ENCODE results near the gene FMNL3.

FMNL3 gene

DNA sequence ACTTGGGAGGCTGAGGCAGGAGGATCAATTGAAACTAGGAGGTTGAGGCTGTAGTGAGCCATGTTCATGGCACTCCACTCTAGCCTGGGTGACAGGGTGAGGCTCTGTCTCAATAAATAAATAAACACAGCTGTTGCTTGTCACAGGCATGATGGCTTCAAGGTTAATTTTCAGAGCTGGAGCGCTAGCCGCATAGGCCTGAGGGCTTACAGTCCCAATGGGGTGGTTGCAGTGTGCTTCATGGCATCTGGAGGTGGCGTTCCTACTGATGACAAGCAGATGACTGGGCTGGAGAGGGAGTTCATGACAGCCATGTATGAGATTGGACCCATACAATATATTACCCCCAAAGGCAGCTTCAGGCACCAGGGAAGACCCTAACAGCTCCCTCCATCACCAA lies 1.6 kb upstream of the FMNL3 start:
- DNase-seq (ENCODE audit: low spot score): no peak

DNA sequence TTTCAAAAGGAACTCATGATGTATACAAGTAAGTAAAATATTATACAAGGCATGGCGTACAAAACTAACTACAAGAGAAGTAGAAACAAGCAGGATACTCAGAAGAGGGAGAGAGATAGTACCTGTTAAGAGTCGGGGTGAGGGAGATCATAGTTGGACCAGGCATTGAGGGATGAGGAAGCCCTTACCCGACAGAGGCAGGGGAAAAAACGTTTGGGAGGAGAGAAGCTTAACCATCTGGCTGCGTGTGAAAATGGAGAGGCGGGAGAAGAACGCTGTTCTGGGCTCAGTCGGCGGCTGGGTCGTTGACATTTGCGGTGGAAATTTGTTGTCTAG lies 575 bp upstream of the FMNL3 start:
- DNase-seq (ENCODE audit: low spot score): no peak

DNA sequence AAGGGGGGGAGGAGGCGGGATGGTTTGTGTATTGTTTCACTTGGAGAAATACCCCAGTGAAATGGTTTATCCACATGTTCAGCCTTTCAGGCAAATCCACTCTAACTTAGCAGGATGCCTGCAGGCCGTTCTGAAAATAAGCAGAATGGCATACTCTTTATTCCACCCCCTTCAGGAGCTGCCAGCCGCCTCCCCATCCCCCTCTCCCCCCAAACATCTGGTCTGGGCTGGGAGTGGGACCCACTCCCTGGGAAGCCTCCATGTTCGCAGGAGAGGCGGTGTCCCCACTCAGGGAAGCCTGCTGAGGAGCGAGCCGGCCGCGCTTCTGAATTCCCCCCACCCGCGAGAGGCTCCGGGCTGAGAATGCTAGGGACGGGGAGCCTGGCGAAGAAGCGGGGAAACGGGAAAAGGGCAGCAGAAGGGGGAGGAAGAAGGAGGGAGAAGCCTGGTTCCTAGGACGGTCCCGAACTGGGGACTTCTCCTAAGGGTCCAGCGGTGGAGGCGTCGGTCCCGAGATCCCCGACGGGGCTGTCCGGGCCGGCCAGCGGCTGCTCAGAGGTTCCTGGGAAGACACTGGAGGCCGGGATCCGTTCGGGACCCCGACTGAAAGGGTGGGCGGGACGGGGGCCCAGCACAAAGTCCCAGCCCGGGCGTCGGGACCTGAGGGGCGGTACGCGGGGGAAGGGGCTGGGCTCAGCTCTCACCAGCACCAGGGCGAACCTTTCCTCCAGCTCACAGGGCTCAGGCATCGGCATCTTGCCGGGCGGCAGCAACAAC lies 666 bp downstream of the FMNL3 start:
- peak; percentile 41 for DNase-seq (ENCODE audit: low spot score)

DNA sequence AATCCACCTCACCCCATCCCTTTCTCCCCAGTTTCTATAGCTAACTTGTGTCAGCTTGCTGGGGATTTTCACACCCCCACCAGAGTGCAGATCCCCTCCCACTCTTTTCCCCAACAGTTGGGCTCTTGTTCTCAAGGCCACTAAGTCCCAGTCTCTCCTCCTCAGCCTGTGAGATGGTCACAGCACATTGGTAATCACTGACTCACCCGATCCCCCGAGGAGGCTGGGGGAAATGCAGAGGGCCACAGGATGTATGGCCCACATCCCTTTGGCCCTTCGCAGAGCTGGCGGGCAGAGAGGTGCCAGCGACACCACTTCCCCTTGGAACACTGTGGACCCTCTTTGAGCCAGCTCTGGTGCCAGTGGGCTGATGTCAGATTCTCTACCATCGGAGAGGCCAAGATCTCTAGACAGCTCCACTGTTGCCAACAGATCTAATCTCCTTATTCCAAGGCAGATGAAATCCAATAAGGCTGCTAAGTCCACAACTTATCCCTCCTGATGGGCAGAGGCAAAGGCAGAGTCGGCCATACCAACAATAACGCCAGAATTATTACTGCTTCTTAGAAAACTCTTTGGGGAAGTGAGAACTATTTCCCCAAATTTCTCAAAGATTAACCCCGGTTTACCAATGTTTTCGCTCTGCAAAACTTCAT lies 1.6 kb downstream of the FMNL3 start:
- peak; percentile 57 for DNase-seq (ENCODE audit: low spot score)

DNA sequence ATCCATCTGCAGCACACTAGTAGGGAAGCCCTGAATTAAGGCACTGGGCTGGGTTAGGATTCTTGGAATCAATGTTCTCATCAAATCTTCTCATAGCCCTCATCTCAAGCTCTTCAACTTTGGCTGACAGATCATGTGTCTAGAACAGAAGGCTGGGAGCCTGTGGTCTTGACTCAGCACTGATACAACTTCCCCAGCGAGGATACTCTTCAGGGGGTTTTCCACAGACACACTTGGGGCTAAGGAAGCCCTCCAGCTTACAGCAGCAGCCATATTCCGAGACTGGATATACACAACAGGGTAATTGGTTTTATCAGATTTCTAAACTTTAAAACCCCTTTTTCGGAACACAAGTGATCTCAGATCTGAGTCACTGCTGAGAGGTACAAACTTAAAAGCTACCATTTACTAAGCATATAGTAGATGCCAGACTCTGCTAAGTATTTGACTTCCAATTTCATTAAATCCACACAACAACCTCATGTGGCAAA lies 3.5 kb downstream of the FMNL3 start:
- DNase-seq (ENCODE audit: low spot score): peak; percentile 28

DNA sequence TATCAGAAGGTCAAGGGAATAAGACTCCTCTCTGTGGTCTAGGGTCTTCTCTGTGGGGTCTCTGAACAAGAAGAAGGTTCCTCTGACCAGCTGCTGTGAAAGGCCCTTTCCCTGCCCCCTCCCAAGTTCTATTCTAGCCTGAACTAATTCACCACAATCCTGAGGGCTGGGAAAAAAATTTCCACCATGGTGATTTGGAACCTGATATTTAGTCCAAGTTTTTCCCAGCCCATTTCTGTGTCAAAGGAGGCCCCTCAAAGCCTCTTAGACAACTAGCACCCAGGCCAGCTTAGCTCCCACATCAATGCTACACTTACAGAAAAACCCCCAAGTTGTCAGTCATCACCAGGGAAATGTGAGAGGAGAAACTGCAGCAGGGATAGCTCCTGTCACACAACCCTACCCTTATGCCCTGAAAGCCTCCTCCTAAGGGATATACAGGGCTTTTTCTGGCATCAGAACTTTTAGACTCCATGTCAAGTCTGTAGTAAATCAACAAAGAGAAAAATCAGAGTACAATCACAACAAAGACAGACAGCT lies 4.5 kb downstream of the FMNL3 start:
- DNase-seq (ENCODE audit: low spot score): no peak

DNA sequence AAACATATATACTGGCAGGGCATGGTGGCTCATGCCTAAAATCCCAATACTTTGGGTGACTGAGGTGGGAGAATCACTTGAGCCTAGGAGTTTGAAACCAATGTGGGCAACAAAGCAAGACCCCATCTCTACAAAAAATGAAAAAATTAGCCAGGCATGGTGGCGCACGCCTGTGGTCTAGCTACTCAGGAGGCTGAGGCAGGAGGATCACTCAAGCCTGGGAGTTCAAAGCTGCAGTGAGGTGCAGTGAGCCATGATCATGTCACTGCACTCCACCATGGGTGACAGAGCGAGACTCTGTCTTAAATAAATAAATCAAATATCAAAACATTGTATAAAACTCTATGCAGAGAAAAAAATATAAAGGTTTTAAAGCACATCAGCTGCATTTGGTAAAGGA lies 5.2 kb downstream of the FMNL3 start:
- DNase-seq (ENCODE audit: low spot score): no peak

DNA sequence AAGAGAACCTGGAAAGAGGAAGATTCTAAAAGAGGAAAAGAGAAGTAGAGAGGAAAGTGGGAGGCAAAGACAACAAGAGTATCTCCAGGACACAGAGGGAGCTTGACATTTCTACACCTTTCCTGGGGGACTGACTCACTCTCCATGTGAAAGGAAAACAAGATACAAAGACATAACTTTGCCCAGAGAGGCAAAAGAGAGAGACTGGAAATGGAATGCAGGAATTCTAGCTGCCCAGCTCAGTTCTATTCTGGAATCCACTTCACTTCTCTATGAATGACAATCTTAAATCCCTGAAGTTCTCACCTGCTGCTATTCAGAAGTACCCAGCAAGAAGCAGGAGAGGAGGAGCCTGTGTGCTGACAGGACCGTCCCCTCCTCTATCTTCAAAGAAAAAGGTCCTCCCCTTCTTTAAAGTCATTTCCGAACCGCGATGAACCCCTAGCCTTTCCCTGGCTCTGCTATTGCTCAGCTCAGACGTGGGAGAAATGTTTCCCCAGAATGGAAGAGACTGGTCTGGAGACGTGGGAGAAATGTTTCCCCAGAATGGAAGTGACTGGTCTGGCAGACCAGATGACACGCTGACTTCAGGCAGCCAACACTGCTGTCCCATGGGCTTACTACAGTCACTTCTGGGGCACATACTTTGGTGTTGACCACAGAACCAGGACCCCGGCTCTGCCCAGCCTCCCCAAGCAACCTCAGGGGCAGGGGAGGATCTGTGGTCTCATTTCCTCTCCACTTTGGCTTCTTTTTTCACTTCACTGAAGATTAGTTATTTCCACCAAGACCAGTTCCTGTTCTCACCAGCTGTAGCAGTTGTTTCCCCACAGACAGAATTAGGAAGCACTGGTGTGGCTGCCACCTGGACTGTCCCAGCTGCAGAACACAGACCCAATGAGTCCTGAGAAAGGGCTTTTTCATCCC lies 8.3 kb downstream of the FMNL3 start:
- peak; percentile 56 for DNase-seq (ENCODE audit: low spot score)

DNA sequence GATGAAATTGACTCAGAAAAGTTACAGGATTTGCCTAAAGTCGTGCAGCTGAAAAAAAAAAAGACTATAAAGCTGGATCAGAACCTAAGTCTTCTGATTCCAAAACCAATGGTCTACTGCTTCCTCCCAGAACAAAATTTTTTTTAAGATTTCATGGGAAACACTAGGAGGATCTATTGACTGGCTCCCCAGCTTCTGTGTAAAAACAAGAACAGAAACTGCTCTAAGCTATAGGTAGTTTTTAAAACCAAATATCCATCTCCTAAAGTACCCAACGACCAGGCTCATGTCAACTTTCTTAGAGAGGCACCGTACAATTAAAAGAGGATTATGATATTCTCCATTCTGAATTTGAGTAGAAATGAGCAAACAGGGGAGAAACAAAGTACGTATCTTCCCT lies 9.4 kb downstream of the FMNL3 start:
- no peak for DNase-seq (ENCODE audit: low spot score)

DNA sequence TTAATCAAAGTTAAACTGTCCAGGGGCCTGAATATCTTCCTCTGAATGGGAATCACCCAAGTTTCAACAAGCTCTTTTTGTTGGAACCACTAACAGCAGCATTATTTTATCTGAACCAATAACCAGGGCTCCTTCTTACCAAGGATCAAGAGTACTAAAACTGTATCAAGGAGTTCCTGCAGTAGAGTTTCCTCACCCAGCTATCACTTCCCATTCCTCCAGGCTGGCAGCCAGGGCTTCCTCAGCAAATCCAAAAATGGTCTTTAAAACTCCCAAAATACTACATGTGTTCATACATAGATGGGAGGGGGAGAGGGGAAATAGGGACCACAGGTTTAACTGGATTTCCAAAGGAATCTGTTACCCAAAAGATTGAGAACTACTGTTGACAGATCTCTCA lies 10.5 kb downstream of the FMNL3 start:
- no peak for DNase-seq (ENCODE audit: low spot score)

DNA sequence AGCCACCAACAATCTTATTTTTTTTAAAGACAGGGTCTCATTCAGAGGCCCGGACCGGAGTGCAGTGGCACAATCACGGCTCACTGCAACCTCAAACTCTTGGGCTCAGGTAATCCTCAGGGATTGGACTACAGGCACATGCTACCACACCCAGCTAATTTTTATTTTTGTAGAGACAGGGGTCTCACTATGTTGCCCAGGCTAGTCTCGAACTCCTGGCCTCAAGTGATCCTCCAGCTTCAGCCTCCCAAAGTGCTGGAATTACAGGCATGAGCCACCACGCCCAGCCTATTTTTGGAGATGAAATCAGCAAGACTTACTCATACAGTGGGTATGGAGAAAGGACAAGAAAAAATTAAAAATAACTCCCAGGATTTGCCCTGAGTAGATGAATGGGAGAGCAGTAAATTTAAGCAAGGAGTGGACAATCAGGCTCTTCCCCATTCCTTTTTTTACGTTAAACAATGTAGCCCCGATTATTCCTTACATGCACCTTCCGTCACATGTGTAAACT lies 13.2 kb downstream of the FMNL3 start:
- DNase-seq (ENCODE audit: low spot score): peak; percentile 41

DNA sequence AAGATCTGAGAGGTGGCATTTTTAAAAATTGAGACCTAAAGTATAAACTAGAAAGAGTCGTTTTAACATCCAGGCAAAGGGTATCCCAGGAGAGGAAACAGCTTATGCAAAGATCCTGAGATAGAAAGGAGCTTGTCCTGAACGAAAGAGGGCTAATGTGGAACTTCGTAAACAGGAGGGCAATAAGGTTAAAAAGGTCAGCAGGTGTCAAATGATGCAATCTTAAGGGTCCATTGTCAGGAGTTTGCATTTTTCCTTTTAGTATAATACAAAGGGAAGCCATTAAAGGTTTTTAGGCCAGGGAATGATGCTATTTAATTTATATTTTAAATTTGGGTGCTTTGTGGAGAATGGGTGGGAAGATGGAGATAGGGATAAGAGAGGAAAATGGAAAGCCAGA lies 14.4 kb downstream of the FMNL3 start:
- no peak for DNase-seq (ENCODE audit: low spot score)

DNA sequence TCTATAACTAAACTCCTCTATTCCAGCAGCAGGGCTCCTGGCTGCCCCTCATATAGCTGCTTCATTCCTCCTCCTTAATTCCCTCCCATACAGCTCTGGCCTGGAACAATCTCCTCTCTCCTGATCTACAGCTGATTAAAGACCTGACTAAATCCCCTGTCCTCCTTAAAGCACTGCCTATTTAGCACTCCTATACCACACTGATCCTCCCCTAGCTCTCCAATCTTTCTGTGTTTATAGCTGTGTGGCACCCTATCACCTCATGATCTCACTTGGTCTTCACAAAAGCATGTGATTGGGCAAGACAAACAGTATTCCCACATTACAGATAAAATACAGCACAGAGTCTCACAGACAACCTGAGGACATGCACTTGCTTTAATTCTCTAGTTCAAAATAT lies 17.4 kb downstream of the FMNL3 start:
- DNase-seq (ENCODE audit: low spot score): no peak

DNA sequence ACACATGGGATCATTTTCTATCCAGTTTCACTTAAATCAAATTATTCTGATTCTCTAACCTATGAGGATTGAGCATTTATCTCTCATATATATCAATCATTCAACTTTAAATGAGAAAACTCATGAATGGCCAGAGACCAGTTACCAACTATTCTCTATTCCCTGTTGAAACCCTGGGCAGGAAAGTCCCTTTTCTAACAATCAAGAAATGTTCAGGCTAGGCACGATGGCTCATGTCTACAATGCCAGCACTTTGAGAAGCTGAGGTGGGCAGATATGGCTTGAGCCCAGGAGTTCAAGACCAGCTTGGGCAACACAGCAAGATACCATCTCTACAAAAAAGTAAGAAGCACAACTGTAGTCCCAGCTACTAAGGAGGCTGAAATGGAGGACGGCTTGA lies 18.0 kb downstream of the FMNL3 start:
- DNase-seq (ENCODE audit: low spot score): no peak

DNA sequence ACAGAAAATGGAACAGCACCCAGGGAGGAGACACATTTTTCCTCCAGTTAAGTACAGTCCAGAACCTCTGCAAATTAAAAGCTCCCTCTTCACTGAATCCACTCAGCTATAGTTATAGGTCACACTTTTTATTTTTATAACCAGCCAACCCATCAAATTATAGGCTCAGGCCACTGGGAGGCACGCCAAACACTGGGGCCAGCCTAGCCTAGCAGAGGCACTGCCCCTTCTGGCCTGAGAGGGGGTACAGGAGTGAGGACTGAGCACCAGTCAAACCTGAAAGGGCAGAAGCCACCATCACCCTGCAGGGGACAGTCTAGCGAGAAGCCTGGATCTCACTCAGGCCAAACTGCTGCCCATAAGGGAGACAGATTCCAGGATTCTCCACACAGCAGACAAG lies 19.3 kb downstream of the FMNL3 start:
- no peak for DNase-seq (ENCODE audit: low spot score)

DNA sequence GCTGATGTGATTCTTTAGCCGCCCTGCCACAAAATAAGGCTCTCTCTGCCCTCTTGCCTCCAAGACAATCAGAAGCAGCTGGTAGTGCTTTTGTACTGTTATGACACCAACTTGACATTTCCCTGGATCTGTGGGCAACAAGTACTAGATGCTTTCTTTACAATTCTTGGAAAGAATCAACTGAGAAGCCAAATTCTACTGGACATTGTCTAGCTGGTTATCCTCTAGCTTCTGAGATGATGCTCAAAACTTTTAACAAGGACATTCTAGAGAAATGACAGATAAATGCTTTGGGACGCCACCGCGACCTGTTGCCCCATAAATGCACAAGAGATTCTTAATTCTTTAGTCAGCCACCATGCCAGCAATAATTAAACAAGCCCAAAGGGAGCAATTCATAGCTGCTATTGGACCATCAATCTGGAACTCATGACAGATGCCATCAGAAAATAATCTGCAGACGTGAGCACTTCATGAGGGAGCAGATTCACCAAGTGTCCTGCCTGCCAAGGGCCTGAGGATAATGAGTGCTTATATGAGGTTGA lies 22.8 kb downstream of the FMNL3 start:
- DNase-seq (ENCODE audit: low spot score): no peak

DNA sequence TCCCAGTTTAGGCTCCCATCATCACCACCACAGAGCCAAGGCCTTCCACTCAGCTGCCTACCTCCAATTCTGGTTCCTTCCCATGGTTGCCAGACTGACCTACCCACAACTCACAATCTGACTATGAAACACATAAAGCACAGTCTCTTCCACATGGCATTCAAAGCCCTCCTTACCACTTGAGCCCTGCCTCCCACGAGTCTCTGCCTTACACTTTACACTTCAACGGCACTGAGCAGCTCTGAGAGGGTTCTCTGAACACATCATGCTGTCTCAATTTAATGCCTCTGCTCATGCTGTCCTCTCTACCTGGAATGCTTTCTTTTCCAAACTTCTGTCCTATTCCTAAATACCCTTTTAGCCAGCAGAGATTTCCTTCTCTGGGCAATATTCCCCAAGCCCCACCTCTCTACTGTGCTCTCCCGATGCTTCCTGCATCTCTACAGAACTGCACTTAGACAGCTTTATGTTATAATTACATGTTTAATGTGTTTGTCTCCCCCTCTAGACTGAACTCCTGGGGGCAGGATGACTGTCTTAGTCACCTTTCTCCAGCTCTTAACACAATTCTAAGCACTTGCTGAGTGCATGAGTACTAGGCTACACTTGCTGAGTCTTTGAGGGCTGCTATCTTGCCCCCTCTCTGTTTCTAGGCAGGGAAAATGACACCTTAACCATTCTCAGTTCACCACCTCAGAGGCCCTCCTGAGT lies 23.5 kb downstream of the FMNL3 start:
- no peak for DNase-seq (ENCODE audit: low spot score)

DNA sequence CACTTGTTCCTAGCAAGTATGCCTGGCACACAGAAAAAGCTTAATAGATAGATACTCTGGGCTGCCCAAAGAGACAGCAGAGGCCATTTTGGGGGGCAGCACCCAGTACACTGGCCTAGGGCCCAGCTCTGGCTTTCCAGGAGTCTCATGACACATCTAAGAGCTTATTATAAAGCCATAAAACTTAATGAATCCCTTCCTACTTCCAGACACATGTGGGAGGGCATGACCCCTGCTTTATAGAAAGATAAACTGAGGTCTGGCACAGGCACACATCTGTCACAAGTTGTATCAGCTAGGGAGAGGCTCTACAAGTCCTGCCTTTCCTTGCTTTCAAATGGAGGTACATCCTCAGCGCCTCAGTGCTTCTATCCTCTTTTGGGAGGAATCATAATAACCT lies 27.1 kb downstream of the FMNL3 start:
- DNase-seq (ENCODE audit: low spot score): no peak

DNA sequence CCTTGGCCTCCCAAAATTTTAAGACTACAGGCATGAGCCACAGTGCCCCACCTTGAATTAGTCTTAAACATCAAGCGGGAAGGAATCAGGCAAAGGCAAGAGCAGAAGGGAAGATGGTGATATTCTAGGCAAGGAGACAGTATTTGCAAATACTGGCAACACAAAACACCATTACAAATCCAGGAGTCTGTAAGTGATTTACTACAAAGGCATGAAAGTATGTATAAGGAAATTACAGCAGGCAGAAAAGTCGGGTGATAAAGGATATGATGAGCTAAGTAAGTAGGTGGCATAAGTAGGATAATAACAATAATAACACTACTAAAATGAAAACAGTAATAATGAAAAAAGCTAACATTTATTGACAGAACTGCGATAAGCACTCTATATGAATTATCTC lies 28.5 kb downstream of the FMNL3 start:
- DNase-seq (ENCODE audit: low spot score): no peak

DNA sequence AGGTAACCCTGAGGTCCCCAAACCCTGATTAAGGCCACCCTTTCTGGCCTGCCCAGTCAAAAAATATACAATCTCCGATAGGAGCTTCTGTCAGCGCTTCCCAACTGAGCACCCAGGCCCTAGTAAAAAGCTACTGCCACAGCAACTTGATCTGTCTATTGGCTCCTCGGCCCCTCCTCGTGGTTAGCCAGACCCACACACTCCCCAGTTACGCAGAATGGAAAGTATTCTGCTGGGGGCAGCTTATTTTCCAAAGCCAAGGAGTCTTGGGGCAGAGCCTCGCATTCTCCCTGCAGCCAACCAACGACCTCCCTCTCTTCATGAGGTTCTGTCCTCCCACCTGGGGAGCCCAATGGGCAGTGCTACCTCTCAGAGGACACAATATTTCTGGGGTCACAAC lies 32.1 kb downstream of the FMNL3 start:
- no peak for DNase-seq (ENCODE audit: low spot score)

DNA sequence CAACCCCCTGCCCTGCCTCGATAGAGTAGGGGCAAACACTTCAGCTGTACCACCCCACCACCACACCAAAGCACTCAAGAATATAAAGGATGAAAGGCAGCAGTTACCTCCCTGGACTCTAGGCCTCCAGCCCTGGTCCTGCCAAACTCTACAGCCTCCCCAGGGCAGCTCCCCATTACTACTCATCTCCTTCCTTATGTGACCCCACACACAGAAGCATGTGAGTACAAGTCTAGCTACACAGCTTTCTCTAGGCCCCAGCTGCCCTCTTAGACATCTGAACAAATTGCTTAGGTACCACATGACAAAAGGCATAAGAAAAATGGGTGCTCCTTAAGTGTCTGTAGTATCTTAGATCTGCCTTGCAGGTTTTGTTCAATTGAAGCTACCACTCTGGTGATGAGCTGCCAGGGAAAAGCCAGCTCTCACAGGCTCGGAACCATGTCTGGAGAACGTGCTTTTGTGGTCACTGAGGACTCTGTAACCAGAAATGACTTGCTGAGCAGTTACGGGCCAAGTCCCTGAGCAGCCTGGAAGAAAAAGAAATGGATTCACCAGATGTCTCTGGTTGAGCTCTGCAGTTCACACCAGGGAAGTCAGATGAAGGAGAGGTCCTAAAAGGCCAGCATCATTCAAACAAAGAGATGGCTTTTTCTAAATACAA lies 32.8 kb downstream of the FMNL3 start:
- DNase-seq (ENCODE audit: low spot score): peak; percentile 62

All from AG20443 (cell line).